ENCODE measurements around the gene LRRC1. TPM values are rescaled to one million over a fixed set of nuclear protein-coding genes. Genes with fewer than 3 reads are reported as not detected.

The LRRC1 gene
- total RNA-seq, 1 experiment from 2014 or later, result 18.1 TPM

- Histone ChIP-seq H3K4me2 (ENCODE audit: low read length) (no peak overlapping the region), H3K36me3 (ENCODE audit: low read depth, low read length) (no peaks in the 10 kb centered on the region), H4K20me1 (ENCODE audit: low read length) (no peaks in the 10 kb centered on the region), H3K4me1 (ENCODE audit: insufficient read depth, low read length) (no peaks in the 10 kb centered on the region), H3K79me2 (ENCODE audit: low read length) (0 out of 2 replicates have a peak, but pooled peaks cover 4% of the 10 kb centered on the region), H3K27me3 (ENCODE audit: low read length) (no peaks in the 10 kb centered on the region), H3K4me3 (ENCODE audit: low read length) (no peak overlapping the region), H3K27ac (ENCODE audit: low read length) (no peak overlapping the region), H3K9me2 (replicated peaks; ENCODE audit: low read length) (no peaks in the 10 kb centered on the region), H3K9ac (ENCODE audit: low read length) (no peak overlapping the region), H2AFZ (ENCODE audit: low read length) (no peak overlapping the region), H3K9me3 (ENCODE audit: low read length) (no peaks in the 10 kb centered on the region), H3F3A (ENCODE audit: low read length, unreplicated experiment) (no peaks in the 10 kb centered on the region)
- ATAC-seq (no peak), DNase-seq (no peak)
- CTCF ChIA-PET, result no interaction called here
- no peak for TF ChIP-seq CTCF (conservative IDR thresholded peaks at IDR 0.05; ENCODE audit: low read depth, low read length)
- no peak for TF ChIP-seq EZH2 (IDR thresholded peaks at IDR 0.05; ENCODE audit: low read length, unreplicated experiment)
- no peak for TF ChIP-seq EZH2phosphoT487 (IDR thresholded peaks at IDR 0.05; ENCODE audit: borderline replicate concordance, low read length)
- POLR2A ChIA-PET (ENCODE audit: unreplicated experiment), result no interaction called here
- intact Hi-C loops (cut with micrococcal nuclease), result no loop called here
- no TSS peak for BruUV-seq (replicated peaks)
These were observed 75.2 kb downstream of the LRRC1 start for GRCh38 chr6:53869964-53870363.

- ChIA-PET CTCF (no interaction called here), POLR2A (ENCODE audit: unreplicated experiment) (no interaction called here)
- H3F3A ChIP-seq (ENCODE audit: low read length, unreplicated experiment), result no peaks in the 10 kb centered on the region
- H3K9ac ChIP-seq (ENCODE audit: low read length), result no peak overlapping the region
- 0 out of 2 replicates have a peak, but pooled peaks cover 4% of the 10 kb centered on the region for H3K79me2 ChIP-seq (ENCODE audit: low read length)
- no peaks in the 10 kb centered on the region for H3K9me3 ChIP-seq (ENCODE audit: low read length)
- no peak overlapping the region for H2AFZ ChIP-seq (ENCODE audit: low read length)
- H3K36me3 ChIP-seq (ENCODE audit: low read depth, low read length), result no peaks in the 10 kb centered on the region
- no peaks in the 10 kb centered on the region for H3K27me3 ChIP-seq (ENCODE audit: low read length)
- TF ChIP-seq EZH2phosphoT487 (IDR thresholded peaks at IDR 0.05; ENCODE audit: borderline replicate concordance, low read length) (no peak), EZH2 (IDR thresholded peaks at IDR 0.05; ENCODE audit: low read length, unreplicated experiment) (no peak), CTCF (conservative IDR thresholded peaks at IDR 0.05; ENCODE audit: low read depth, low read length) (no peak)
- no peak overlapping the region for H3K4me2 ChIP-seq (ENCODE audit: low read length)
- ATAC-seq (no peak), DNase-seq (no peak)
- H3K4me1 ChIP-seq (ENCODE audit: insufficient read depth, low read length), result no peaks in the 10 kb centered on the region
- no peaks in the 10 kb centered on the region for H3K9me2 ChIP-seq (replicated peaks; ENCODE audit: low read length)
- no peak overlapping the region for H3K4me3 ChIP-seq (ENCODE audit: low read length)
- no TSS peak for BruUV-seq (replicated peaks)
- intact Hi-C loops (cut with micrococcal nuclease), result no loop called here
- no peaks in the 10 kb centered on the region for H4K20me1 ChIP-seq (ENCODE audit: low read length)
- H3K27ac ChIP-seq (ENCODE audit: low read length), result no peak overlapping the region
These were observed 79.1 kb downstream of the LRRC1 start for GRCh38 chr6:53873922-53874321.

DNA sequence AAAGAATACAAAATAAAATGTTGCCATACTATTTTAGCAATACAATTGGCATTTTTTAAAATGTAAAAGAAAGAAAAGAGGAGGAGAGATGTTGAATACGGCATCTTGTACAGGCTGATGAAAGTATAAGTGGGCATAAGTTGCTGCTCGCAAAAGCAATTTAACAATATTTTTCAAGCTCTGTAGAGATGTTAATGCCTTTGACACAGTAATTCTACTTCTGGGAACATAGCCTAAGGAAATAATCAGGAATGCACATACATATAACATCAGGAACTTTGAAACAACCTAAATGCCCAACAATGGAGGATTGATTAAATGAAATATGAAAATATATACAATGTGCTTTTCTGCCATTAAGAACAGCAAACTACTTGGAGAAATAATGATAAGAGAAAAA is 80.2 kb downstream of the LRRC1 start:
- DNase-seq, result no peak
- intact Hi-C loops (cut with micrococcal nuclease), result no loop called here
- BruUV-seq (replicated peaks), result no TSS peak

More for the DNA sequence above, 80.2 kb downstream of the LRRC1 start:
- no peak for ATAC-seq
- no peaks in the 10 kb centered on the region for H3F3A ChIP-seq (ENCODE audit: low read length, unreplicated experiment)
- H3K9me2 ChIP-seq (replicated peaks; ENCODE audit: low read length), result no peaks in the 10 kb centered on the region
- no peak overlapping the region for H3K4me2 ChIP-seq (ENCODE audit: low read length)
- ChIA-PET CTCF (no interaction called here), POLR2A (ENCODE audit: unreplicated experiment) (no interaction called here)
- H3K4me1 ChIP-seq (ENCODE audit: insufficient read depth, low read length), result no peaks in the 10 kb centered on the region
- TF ChIP-seq CTCF (conservative IDR thresholded peaks at IDR 0.05; ENCODE audit: low read depth, low read length) (no peak), EZH2phosphoT487 (IDR thresholded peaks at IDR 0.05; ENCODE audit: borderline replicate concordance, low read length) (no peak), EZH2 (IDR thresholded peaks at IDR 0.05; ENCODE audit: low read length, unreplicated experiment) (no peak)
- H3K36me3 ChIP-seq (ENCODE audit: low read depth, low read length), result no peaks in the 10 kb centered on the region
- H3K4me3 ChIP-seq (ENCODE audit: low read length), result no peak overlapping the region
- no peak overlapping the region for H2AFZ ChIP-seq (ENCODE audit: low read length)
- no peaks in the 10 kb centered on the region for H3K27me3 ChIP-seq (ENCODE audit: low read length)
- H4K20me1 ChIP-seq (ENCODE audit: low read length), result no peaks in the 10 kb centered on the region
- H3K27ac ChIP-seq (ENCODE audit: low read length), result no peak overlapping the region
- no peaks in the 10 kb centered on the region for H3K9me3 ChIP-seq (ENCODE audit: low read length)
- no peak overlapping the region for H3K9ac ChIP-seq (ENCODE audit: low read length)
- H3K79me2 ChIP-seq (ENCODE audit: low read length), result 0 out of 2 replicates have a peak, but pooled peaks cover 4% of the 10 kb centered on the region

All from PC-3 (cell line).